Subcutaneous adipose tissue (tissue), 4 donors: ENCODE data around the gene SOX8. TPM values are rescaled to one million over a fixed set of nuclear protein-coding genes. Genes with fewer than 3 reads are reported as not detected.

Experiments used
- total RNA-seq, 4 donors: library from RNA; depleted of rRNA; stranded (reverse); fragments of >200 nt; gene quantifications; one replicate each; pipeline ENCODE4 v1.1.0, GENCODE V29; 2016
- TF ChIP-seq, protein P1 (sequence below): fragments of 450-650 bp; IDR thresholded peaks from one replicate; pipeline ENCODE4 v1.5.1; 2016; ENCODE audit warnings: low read depth, mild to moderate bottlenecking, control low read depth, antibody characterized with exemption, moderate library complexity

SOX8 gene
- total RNA-seq, 4 donors from 2014 or later, result 1.0 TPM; not detected in 3

DNA sequence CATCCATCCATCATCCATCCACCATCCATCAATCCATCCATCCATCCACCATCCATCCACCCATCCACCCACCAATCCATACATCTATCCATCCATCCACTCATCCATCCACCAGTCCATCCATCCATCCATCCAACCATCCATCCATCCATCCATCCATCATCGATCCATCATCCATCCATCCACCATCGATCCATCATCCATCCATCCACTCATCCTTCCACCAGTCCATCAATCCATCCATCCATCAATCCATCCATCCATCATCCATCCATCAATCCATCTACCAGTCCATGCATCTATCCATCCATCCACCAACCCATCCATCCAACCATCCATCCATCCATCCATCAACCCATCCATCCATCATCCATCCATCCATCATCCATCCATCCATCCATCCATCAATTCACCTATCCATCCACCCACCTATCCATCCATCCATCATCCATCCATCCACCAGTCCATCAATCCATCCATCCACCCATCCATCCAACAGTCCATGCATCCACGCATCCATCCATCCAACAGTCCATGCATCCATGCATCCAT, 51.6 kb downstream of the SOX8 start:
- TF ChIP-seq, protein P1, sequence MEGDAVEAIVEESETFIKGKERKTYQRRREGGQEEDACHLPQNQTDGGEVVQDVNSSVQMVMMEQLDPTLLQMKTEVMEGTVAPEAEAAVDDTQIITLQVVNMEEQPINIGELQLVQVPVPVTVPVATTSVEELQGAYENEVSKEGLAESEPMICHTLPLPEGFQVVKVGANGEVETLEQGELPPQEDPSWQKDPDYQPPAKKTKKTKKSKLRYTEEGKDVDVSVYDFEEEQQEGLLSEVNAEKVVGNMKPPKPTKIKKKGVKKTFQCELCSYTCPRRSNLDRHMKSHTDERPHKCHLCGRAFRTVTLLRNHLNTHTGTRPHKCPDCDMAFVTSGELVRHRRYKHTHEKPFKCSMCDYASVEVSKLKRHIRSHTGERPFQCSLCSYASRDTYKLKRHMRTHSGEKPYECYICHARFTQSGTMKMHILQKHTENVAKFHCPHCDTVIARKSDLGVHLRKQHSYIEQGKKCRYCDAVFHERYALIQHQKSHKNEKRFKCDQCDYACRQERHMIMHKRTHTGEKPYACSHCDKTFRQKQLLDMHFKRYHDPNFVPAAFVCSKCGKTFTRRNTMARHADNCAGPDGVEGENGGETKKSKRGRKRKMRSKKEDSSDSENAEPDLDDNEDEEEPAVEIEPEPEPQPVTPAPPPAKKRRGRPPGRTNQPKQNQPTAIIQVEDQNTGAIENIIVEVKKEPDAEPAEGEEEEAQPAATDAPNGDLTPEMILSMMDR, result no peak

DNA sequence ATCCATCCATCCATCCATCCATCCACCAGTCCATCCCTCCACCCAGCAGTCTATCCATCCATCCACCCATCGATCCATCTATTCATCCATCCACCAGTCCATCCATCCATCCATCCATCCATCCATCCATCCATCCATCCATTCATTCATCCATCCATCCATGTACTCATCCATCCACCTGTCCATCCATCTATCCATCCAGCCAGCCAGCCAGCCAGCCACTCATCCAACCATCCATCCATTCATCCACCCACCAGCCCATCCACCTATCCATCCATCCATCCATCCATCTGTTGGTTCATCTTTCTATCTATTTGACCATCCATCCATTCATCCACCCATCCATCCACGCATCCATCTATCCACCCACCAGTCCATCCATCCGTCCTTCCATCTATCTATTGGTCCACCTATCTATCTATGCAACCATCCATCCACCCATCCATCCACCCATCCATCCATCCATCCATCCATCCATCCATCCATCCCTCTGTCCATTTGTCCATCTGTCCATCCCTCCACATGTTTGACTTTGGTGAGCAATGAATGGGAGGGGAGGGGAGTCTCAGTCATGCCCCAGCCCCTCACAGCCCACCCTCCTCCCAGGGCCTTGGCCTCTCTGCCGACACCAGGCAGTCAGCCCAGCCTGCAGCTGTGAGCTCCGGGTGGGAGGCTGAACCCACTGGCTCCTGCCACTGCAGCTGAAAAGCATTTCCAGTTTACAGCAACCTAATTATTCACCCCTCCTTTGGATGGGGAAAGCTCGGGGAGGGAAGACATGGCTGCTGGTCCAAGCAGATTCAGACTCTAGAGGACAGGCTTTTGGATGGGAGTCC, 52.9 kb downstream of the SOX8 start:
- TF ChIP-seq, protein P1, result no peak

DNA sequence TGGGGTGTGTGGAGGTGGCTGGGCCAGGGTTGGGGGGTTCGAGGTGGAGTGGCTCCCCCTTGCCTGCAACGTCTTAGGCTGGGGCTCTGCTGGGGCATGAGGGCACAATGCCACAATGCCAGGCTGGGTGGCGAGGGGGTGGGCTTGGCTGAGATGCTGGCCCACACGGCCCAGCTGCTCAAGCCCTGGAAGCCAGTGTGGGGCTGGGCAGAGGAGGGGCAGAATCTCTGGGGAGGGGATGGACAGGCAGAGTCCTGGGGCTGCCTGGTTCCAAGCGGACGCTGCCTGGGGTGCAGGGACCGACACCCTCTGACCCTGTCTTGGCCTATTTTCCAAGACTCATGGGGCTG, 53.5 kb downstream of the SOX8 start:
- TF ChIP-seq, protein P1, result no peak

DNA sequence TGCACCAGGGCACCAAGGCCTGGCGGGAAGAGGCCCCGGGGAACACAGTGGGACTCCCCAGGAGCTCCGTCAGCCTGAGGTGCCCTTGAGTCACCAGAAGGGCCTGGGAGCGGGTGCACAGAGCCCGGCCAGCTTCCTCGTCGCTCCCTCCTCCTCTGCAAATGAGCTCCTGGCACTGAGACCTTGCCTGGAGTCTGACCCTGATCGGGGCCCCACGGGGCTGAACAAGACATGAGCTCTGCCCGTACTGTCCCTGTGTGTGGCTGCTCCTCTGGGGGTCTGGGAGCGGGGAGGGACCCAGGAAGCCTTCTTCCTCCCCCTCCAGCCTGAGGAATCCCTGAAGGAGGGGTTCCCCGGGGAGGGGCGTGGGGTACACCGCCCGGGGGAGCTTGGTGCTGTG, 54.6 kb downstream of the SOX8 start:
- TF ChIP-seq, protein P1, result no peak

Other genes starting within 250 kb of the SOX8 start
- gene CIAO3, start 240.8 kb upstream of the SOX8 start, total RNA-seq, result 10 to 100 TPM; 17.6 to 39.0 (median 22.5) TPM
- gene MSLN, start 221.0 kb upstream of the SOX8 start, total RNA-seq, result under 1 TPM in 2 of 4 donors, not detected in 2; 0.44 to 0.82 TPM
- gene RPUSD1, start 193.4 kb upstream of the SOX8 start, total RNA-seq, result 10 to 100 TPM in 3 of 4 donors, 1 to 10 TPM in 1; 9.9 to 13.0 (median 11.7) TPM
- gene CHTF18, start 193.2 kb upstream of the SOX8 start, total RNA-seq, result 10 to 100 TPM in 1 of 4 donors, 1 to 10 TPM in 3; 4.4 to 16.0 (median 8.9) TPM
- gene GNG13, start 181.0 kb upstream of the SOX8 start, total RNA-seq, result not detected
- 10 to 100 TPM; 16.0 to 30.3 (median 24.2) TPM for gene LMF1, start 10.8 kb upstream of the SOX8 start, total RNA-seq
- gene SSTR5, start 91.0 kb downstream of the SOX8 start, total RNA-seq, result not detected
- not detected for gene C1QTNF8, start 114.5 kb downstream of the SOX8 start, total RNA-seq
- 10 to 100 TPM in 1 of 4 donors, 1 to 10 TPM in 2, under 1 TPM in 1; 0.51 to 13.9 (median 3.1) TPM for gene CACNA1H, start 171.3 kb downstream of the SOX8 start, total RNA-seq
- gene TPSG1, start 243.5 kb downstream of the SOX8 start, total RNA-seq, result 1 to 10 TPM in 1 of 4 donors, not detected in 3; 2.4 TPM
- 100 to 1,000 TPM in 1 of 4 donors, 10 to 100 TPM in 3; 32.8 to 163 (median 51.4) TPM for gene TPSB2, start 248.4 kb downstream of the SOX8 start, total RNA-seq